HG03439 (cell line): Measurements from ENCODE around the gene PDGFD.

ENCODE experiments used
- ATAC-seq: cut with Tn5 transposase; IDR thresholded peaks from one replicate; pipeline ENCODE4 v1.9.1; 2021; ENCODE audit warnings: mild to moderate bottlenecking, moderate library complexity; ENCODE audit not compliant: unreplicated experiment

Gene PDGFD

DNA sequence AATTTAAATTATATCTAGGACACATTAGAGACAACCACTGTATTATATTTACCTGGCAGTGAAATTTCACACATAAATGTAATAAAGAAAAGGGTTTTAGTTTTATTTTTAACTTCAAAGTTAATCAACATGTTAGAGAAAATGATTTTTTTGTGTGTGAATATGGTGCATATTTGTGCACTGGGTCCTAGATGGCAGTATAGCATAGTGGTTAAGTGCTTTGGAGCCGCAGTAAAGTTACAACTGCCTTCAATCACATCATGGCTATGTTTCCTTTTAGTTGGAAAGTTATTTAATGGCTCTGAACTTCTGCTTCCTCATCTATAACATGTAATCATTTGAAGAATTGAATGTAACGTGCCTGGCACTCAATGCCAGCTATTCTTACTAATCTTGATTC, 236.4 kb downstream of the PDGFD start:
- ATAC-seq = no peak

DNA sequence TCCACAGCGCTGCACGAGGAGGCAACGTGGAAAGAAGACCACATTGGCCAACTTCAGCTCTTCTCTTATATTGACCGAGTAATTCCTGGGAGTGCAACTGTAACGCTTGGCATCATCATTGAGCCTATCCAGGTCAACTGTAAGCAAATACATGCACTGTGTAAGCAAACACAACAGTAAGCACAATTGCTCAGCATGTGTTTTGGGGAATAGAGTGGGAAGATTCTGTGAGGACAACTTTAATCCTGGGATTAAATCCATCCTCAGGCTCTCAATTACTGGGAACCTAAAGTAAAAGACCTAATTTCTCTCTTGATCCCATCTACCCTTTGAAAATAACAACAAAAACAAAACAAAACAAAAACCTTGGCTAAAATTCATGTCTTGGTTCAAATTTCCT, 237.0 kb downstream of the PDGFD start:
- no peak for ATAC-seq

DNA sequence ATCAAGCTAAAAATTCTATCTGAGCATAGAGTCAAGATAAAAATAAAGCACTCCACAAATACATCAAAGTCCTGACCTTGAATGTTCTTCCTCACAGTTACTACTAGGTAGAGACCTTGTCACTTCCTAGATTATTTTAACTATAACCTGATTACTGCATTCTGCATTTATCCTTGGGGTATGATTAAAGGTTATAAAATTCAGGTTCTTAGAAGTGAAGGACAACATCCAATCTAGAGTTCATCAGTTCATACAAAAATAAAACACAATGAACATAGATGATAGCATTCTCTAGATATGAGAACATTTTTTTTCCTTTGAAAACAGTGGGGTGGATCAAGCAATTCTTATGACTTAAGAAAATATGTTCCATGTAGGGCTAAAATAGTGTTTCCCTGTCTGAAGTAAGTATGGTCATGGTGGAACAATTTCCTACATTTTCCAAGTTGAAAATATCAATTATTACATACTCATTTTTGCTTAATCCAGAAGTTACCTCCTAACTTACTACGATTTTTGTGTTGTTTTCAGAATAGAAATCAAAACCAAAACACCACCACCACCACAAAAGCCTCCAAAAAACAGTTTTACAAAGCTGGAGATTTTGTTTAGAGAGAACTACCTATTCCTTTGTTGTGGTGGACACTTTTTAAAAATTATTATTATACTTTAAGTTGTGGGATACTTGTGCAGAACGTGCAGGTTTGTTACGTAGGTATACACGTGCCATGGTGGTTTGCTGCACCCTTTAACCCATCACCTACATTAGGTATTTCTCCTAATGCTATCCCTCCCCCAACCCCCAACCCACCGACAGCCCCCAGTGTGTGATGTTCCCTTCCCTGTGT, 239.6 kb downstream of the PDGFD start:
- ATAC-seq = no peak

DNA sequence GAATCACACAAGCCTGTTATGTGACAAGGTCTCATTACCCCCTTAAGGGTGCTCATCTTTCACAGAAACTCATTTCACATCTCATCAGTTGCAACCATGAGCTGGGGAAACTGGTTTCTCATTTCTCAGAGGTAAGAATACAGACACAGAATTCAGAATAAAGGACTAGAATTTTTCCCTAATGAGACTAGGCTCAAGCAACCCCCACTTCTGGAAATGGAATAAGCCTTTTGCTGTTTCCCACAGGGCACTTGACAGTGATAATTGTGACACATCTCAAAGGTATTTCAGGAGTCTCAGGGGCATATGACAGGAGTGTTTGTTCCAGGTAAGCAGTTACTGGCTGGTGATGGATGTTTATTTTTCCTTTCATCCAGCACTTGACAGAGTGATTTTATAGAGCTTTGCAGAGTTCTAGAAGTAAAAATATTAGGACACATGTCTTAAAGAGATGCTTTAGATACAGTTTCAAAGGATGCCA, 240.5 kb downstream of the PDGFD start:
- no peak for ATAC-seq

DNA sequence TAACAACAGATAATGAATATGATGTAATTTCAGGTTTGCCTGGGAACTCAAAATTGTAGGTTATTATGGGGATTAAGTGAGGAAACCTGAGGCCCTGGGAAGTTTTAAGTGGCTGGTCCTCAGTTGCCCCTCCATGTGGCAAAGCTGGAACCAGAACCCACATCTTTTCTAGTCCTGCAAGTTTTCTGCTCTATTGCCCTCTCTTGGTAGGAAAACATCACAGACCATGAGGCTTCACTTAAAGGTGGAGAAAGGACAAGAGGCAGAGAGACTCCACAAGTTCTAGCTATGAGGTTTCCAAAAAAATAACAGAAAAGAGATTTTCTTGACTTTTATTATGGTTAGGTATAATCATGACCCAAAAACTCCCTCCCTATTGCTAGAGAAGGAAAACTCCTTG, 243.0 kb downstream of the PDGFD start:
- no peak for ATAC-seq

DNA sequence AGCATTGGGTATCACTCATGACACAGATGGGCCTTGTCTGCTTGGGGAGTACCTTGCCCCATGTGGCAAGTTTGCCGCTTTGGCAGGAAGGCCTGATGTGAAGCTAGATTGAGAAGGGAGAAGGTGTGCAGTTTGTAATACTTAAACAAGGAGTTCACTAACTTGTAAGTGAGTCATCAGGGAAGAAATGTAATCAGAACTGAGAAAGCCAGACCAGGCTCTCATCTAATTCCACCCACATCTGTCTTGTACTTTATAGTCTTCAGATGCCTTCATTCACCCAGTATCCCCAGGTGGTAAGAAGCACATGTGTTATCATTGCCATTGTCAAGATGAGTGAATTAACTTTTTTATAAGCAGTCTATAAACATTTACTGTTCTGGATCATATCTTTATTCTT, 243.5 kb downstream of the PDGFD start:
- peak; percentile 65 for ATAC-seq

DNA sequence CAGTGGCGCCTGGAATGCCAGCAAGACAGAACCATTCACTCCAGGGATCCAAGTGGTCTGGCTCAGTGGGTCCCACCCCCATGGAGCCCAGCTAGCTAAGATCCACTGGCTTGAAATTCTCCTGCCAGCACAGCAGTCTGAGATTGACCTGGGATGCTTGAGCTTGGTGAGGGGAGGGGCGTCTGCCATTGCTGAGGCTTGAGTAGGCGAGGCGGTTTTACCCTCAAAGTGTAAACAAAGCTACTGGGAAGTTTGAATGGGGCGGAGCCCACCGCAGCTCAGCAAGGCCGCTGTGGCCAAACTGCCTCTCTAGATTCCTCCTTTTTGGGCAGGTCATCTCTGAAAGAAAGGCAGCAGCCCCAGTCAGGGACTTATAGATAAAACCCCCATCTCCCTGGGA, 253.2 kb downstream of the PDGFD start:
- ATAC-seq = no peak

DNA sequence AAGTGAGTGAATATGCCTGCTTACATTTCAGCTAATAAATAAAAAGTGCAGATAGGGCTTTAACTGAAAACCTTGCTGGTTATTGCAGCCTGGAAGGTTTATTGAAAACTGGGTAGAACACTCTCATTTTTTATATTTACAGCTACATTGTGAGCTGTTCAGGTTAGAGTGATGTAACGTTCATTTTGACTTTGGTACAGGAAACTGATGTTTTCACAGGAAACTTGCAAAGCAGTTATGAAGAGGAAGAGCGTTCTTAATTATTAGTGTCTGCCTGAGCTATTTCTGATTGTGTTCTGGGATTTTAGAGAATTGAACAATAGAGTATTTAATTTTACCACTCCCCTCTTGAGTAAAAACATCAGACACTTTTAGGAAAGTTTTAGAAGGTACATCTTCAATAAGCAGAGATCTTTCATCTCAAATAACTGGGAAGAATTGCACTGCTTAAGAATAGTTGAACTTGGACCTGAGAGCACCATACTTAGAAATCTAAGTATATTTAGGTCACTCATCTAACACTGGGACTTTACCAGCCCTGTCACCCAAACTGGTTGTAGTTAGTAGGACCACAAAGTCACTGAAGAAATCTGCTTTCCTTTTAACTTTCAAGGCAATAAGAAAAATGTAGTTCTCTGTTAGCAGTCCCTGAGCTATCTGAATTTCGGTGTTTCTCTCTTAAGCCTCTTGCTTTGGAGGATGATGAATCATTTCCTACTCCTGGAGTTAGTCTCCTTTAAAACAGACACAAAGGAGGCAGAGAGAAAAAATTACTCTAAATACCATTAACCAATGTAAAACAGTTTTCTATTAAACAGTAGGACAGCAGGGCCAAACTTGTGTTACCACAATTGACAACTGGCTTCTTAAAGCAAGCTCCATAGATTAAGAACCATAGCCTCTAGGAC, 256.1 kb downstream of the PDGFD start:
- ATAC-seq = no peak

DNA sequence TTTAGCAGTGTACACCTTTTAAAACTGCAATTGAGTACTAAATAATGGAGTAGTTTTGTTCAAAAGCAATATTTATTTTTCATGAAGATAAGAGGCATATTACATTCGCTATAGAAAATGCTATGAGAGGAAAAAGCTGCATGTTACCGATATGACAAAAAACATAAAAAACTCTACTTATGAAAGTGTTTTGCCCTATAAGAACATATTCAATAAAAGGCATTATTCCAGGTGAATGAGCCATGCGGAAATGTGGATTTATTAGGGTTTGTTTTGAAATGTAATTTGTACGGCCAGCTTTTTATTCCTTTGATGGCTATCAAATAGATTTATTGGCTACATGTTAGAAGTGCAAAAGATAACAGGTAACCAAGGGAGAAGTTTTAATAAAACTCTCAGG, 256.8 kb downstream of the PDGFD start:
- no peak for ATAC-seq

DNA sequence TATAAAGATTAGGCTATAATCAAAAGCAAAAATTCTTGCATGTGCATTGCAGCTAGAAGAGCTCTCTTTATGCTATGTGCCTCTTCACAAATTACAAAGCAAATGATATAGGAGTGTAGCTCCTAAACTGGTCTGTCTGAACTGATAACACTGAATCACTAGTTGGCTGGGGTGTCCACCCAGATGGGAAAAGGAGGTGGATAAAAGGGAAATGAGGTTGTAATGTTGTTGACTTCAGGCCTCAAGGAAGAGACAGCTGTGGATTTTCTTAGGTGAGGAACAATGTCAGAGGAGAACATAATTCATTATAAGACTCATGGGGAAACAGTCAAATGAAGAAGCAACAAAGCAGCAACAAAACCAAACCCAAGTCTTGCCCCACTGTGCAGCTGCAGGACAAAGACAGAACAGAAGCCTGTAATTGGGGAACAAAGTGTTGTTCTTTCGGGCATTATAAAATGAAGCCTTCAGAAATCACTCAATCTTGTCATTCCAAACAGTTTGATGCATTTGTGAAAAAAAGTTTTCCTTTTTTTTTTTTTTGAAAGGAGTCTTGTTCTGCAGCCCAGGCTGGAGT, 257.6 kb downstream of the PDGFD start:
- no peak for ATAC-seq

DNA sequence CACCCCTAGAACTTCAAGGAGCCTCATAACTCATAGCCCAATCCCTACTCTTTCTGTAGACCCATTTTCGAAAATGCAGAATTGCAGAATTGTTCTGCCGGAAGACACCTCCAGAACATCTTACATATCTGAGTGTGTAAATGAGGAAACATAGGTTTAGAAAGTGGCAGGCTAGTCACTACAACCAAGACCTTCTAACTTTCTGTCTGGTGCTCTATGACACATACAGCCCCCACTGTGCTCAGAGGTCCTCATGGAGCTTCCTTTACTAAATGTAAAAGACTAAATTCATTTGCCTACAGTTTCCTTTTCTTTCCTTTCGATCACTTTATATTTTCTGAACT, 259.7 kb downstream of the PDGFD start:
- ATAC-seq = peak; percentile 79

DNA sequence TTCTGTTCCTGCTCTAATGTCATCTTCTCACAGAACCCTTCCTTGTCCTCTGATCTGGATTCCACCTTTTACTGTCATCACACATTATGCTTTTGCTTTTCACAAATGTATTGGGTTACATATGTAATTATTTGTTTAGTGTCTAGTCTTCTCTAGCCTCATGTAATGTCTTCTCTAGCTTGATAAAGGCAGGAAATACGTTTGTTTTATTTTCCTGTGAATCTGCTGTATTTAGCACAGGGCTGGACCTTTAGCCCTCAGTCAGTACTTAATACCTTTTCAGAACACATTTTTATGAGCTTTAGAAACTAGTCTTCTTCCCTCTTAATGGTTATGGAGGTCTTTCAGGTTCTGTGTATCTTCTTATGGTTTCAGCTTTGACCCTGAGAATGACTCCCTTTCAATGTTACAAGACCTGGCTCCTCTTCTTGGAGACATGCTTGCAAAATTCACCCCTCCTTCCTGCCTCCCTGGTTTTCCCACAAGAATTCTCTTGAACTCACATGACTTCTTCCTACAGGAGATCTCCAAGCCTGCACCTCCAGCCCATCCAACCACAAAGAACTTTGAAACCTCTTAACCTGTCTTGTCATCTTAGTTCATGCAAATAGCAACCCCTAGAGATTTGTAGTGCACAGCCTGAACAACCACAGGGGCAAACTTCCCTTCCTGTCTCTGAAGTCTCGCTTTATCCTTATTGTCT, 260.2 kb downstream of the PDGFD start:
- peak; percentile 89 for ATAC-seq

DNA sequence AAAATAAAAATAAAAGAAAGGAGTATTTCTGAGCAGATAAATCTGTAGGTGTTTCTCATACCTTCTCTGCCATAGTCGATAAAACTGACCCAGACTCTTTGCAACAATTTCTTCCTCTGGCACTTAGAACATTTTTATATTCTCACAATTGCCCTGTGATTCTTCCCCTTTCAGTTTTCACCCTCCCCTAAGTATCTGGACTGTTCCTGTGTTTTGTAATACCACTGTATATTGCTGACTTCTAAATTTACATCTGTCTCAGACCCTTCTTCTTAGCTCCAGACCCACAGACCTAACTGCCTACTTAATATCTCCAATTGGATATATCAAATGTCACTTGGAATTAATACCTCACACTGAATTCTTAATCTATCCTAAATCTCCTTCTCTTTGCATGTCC, 261.0 kb downstream of the PDGFD start:
- no peak for ATAC-seq

DNA sequence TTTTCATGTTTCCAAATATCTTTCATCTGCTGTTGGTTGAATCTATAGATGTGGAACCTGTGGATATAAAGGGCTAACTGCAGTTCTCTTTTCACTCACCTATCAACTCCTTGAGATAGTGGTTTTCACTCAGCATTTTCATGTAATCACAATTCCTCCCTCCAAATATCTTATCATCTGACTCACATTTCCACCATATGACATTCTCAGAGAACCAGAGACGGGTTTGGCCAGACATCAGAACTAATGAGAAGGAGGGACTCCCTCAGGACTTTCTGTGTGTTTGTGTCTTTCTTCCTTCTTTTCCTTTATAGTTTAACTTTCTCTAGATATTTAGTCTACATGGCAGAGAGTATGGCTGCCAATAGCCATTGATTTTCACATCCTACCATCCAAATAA, 262.3 kb downstream of the PDGFD start:
- no peak for ATAC-seq

DNA sequence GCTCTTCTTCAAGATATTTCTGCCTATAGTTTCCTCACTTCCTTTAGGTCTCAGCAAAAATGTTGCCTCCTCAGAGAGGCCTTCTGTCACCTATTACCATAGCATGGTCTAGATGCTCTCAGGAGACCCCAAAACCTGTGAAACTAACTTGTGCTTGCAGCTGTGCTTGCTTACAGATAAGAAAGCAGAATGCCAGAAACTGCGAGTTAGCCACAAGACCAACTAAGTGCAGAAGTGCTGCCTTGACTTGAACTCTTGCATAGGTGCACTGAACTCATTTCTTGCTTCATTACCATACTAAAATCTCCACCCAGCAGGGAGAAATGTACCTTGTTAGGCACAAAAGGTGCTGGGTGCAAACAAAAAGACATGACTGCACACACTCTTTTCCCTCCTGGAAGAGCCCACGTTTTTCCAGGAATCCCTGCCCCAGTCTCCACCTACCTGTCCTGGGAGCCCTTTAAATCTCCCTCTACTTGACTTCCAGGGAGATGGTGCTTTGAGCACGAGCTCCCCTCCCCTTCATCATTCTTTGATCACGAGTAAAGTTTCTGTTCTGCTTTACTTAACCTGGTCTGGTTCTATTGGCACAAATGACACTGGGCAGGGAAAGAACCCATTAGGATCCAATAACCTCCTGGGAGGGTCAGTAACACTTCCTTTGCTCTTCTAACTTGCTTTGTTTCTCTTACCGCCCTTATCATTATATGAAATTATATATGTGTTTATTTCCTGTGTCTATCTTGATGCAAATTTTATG, 265.2 kb downstream of the PDGFD start:
- ATAC-seq = peak; percentile 74

DNA sequence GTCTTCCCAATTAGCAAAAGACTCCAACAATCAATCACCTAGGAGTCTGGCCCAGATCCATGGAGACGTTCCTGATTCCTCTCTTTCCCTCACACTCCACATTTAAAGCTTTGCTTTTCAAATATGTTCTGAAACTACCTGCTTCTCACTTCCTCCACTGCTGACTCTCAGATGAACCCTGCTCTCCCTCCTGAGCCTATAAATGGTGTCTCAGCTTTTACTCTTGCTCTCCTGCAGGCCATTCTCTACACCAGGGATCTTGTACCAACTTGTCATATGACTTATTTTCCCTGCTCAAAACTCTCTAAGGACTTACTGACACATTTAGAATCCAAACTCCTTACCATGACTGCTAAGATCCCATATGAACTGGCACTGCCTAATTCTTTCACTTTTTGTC, 265.9 kb downstream of the PDGFD start:
- peak; percentile 47 for ATAC-seq

DNA sequence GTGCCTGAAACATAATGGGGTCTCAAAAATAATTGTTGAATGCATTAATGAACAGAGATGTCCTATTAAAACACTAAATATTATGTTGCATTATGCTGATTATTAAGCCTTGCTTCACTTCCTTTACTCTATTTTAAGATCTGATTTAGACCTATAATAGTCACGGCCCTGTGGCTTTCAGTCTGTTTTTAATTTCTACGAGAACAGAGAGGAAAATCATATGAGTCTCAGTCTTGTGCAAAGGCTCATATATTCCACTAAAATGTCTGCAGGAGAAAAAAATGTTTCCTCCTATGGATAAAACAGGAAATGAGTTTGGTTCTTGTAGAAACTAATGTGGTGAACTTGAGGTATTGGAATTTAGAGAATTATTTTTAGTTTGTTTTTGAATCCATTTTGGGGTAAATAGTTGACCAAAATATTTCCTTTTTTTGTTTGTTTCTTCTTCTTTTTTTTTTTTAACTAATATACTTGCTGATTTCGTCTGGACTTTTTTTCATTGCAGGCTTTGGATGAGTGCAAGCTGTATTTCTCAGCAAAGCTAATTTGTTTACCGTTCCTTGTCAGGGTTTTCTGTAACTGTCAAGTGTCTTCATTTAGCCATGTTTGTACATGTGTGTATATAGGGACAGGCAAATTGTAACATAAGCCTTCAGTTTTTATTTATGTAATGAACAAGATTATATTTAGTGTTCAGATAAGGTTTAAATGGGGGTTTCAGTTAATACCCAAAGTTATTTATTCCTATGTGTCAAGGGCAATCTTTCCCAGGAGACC, 266.6 kb downstream of the PDGFD start:
- ATAC-seq = no peak

DNA sequence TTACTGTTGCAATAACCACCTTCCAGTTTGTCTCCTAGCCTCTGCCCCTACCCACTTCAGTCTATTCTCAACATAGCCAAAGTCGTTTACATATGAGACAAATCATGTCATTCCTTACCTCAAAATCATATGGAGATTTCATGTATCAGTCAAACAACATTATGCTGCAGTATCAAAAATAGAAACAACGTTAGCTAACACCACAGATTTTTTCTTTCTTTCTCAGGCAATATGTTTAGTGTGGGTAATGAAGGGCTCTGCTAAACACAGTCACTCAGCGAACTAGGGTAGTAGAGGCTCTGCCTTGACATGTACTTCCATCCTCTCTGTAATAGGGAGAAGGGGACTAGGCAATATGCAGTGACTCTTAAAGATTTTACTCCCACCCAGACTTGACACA, 268.8 kb downstream of the PDGFD start:
- ATAC-seq = no peak

DNA sequence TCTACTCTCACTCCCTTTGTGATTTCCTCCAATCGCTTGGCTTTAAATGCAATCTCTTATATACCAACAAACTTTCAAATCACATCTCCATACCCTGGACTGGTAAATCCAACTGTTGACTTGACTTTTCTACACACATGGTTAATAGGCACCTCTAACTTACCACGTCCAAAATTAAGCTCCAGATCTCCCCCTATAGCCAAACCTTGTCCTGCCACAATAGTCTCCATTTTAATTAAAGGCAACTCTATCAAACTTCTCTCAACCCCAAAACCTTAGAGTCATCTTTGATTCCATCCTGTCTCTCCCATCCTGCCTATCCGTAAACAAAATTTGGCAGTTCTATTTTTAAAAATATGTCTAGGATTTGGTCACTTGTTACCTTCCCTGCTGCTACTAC, 269.3 kb downstream of the PDGFD start:
- no peak for ATAC-seq

DNA sequence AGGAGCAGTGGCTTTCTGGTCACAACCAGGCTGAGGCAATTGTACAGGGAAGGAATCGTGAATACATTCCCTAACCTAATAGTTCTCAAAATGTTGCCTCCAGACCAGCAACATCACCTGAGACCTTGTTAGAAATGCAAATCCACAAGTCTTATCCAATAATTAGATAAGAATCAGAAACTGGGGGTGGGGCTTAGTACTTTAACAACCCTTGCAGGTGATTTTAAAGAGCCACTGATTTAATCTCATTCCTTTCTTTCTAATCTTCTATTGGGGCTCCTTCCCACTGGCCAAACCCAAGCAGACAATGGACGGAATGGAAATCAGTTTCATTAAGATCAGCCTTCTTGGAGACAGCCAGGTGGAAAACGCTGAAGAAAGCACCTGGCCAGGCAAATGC, 269.9 kb downstream of the PDGFD start:
- no peak for ATAC-seq
